HG03108 (cell line): ENCODE measurements around the gene TRIM31.

ENCODE experiments used
- ATAC-seq: cut with Tn5 transposase; IDR thresholded peaks from one replicate; pipeline ENCODE4 v1.9.1; 2021; ENCODE audit warnings: moderate library complexity; ENCODE audit not compliant: unreplicated experiment

Gene TRIM31

DNA sequence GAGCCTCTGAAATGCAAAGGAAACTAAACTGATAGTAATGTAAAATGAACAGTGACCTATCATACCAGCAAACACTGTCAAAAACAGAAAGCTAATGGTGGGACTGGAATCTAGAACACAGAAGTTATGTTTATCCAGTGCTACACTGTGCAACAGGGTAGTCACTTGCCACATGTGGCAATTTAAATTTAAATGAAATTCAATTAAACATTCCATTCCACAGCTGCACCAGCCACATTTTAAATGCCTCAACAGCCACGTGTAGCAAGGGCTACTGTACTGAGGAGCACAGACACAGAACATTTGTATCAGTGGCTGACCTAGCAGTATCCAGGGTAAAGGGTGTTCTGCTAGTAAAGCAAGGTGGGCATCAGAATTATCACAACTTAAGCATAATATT is 57.4 kb downstream of the TRIM31 start:
- ATAC-seq = no peak

- ATAC-seq = no peak
These were observed 59.2 kb downstream of the TRIM31 start for GRCh38 chr6:30053682-30054081.
